ENCODE data around the gene BAZ2B.

The BAZ2B gene

DNA sequence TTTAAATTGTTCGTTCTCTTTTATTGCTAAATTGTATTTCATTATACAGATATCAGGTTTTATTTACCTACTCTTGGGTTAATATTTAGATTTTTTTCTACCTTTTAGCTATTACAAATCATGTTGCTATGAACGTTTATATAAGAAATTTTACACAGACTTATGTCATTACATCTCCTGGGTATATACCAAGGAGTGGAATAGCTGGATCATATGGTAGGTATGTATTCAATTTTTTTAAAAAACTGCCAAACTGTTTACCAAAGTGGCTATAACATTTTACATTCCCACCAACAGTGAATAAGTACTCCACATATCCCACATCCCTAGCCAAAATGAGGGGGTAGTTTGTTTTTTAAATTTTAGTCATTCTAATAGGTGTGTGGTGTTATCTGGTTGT lies 32.3 kb upstream of the BAZ2B start:
- DNase-seq (ENCODE audit: low read depth) = no peak
- TF ChIP-seq, protein P1, sequence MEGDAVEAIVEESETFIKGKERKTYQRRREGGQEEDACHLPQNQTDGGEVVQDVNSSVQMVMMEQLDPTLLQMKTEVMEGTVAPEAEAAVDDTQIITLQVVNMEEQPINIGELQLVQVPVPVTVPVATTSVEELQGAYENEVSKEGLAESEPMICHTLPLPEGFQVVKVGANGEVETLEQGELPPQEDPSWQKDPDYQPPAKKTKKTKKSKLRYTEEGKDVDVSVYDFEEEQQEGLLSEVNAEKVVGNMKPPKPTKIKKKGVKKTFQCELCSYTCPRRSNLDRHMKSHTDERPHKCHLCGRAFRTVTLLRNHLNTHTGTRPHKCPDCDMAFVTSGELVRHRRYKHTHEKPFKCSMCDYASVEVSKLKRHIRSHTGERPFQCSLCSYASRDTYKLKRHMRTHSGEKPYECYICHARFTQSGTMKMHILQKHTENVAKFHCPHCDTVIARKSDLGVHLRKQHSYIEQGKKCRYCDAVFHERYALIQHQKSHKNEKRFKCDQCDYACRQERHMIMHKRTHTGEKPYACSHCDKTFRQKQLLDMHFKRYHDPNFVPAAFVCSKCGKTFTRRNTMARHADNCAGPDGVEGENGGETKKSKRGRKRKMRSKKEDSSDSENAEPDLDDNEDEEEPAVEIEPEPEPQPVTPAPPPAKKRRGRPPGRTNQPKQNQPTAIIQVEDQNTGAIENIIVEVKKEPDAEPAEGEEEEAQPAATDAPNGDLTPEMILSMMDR (conservative IDR thresholded peaks at IDR 0.05; ENCODE audit: low read length) = no peak
- no peak overlapping the region for H3K4me3 ChIP-seq (ENCODE audit: low read length)

DNA sequence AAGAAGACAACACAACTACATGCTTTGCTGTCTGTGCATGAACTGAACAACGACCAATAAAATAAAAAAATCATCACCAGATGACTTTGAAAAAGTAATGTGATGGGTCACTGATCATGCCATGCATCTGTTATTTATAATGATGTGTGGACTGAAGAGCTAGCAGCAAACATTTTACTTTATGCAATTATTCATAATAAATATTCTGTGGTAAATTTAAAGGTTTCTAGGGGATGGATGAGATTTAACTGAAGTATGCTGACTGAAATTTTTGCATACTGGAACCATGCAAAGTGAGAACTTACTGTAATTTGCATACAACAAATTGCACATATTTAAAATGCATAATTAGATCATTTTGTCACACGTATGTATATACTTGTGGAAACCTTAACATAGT lies 31.3 kb upstream of the BAZ2B start:
- DNase-seq (ENCODE audit: low read depth) = no peak
- no peak overlapping the region for H3K4me3 ChIP-seq (ENCODE audit: low read length)
- TF ChIP-seq, protein P1 (conservative IDR thresholded peaks at IDR 0.05; ENCODE audit: low read length) = no peak

- TF ChIP-seq, protein P1 (conservative IDR thresholded peaks at IDR 0.05; ENCODE audit: low read length) = no peak
- DNase-seq (ENCODE audit: low read depth) = peak; percentile 19
- H3K4me3 ChIP-seq (ENCODE audit: low read length) = no peak overlapping the region
These were observed 23.8 kb upstream of the BAZ2B start for GRCh38 chr2:159640176-159640575.

DNA sequence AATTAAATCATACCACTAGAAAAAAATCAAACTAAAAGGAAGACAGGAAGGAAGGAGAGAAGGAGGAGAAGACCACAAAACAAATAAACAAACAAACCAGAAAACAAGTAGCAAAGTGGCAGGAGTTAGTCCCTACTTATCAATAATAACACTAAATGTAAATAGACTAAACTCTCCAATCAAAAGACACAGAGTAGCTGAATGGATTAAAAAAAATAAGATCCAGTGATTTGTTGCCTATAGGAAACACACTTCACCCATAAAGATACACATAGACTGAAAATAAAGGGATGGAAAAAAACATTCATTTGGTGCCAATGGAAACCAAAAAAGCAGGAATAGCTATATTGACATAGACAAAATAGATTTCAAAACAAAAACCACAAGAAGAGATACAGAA lies 23.4 kb upstream of the BAZ2B start:
- TF ChIP-seq, protein P1 (conservative IDR thresholded peaks at IDR 0.05; ENCODE audit: low read length) = no peak
- H3K4me3 ChIP-seq (ENCODE audit: low read length) = no peak overlapping the region
- no peak for DNase-seq (ENCODE audit: low read depth)

DNA sequence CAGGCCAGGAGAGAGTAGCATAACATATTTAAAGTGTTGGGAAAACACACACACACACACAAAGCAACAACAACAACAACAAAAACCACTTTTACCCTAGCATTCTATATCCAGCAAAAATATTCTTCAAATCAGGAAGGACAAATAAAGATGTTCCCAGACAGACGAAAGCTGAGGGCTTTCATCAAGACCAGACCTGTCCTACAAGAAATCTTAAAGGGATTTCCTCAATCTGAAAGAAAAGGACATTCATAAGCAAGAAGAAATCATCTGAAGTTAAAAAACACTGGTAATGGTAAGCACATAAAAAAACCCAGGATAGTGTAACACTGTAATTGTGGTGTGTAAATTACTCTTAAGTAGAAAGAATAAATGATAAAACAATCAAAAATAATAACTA lies 22.7 kb upstream of the BAZ2B start:
- H3K4me3 ChIP-seq (ENCODE audit: low read length) = no peak overlapping the region
- no peak for DNase-seq (ENCODE audit: low read depth)
- TF ChIP-seq, protein P1 (conservative IDR thresholded peaks at IDR 0.05; ENCODE audit: low read length) = no peak

DNA sequence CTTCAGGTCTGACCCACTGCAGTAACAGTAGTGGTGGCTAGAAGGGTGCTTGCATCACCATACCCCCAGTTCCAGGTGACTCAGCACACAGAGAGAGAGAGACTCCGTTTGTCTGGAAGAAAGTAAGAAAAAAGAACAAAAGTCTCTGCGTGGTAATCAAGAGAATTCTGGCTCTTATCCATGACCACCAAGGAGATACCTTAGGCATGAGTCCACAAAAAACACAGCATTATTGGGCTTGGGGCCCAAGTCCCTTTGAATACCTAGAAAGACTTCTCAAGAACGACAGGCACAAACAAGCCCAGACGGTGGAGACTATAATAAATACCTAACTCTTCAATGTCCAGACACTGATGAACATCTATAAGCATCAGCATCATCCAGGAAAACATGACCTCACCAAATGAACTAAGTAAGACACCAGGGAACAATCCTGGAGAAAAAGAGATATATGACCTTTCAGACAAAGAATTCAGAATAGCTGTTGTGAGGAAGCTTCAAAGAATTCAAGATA lies 21.7 kb upstream of the BAZ2B start:
- peak; percentile 76 for DNase-seq (ENCODE audit: low read depth)
- TF ChIP-seq, protein P1 (conservative IDR thresholded peaks at IDR 0.05; ENCODE audit: low read length) = no peak

GRCh38 chr2:159637240-159637639 lies 20.9 kb upstream of the BAZ2B start:
- H3K4me3 ChIP-seq (ENCODE audit: low read length) = no peak overlapping the region
- DNase-seq (ENCODE audit: low read depth) = no peak
- TF ChIP-seq, protein P1 (conservative IDR thresholded peaks at IDR 0.05; ENCODE audit: low read length) = no peak

More for the DNA sequence above, 21.7 kb upstream of the BAZ2B start:
- no peak overlapping the region for H3K4me3 ChIP-seq (ENCODE audit: low read length)
